GM12878 (cell line): ENCODE measurements around the gene CARD10. TPM values are rescaled to one million over a fixed set of nuclear protein-coding genes. Genes with fewer than 3 reads are reported as not detected.
A peak's percentile ranks its signal among the peaks of the same experiment; 100 is the strongest.

Experiments used
- ATAC-seq: fragments of 200-7000 bp; cut with Tn5 transposase; 3 replicates; pipeline ENCODE4 v1.9.1; 2020; ENCODE audit warnings: mild to moderate bottlenecking, moderate library complexity
- BruUV-seq: library from RNA; stranded (reverse); fragments of 400-500 nt; replicated peaks from 2 replicates; lab custom pipeline; 2021; lab: Mats Ljungman, UMichigan
- CTCF ChIA-PET: fragments of 300-600 bp; sonication (Branson Sonifier 250); formaldehyde crosslinking; extraction: SDS; loops from one replicate; lab custom pipeline; 2021; ENCODE audit warnings: inconsistent platforms; lab: Yijun Ruan, JAX
- POLR2A ChIA-PET: fragments of 350-600 bp; formaldehyde crosslinking; extraction: SDS; loops from one replicate; lab custom pipeline; 2021; ENCODE audit warnings: inconsistent platforms; lab: Charles Lee
- RAD21 ChIA-PET: fragments of 300-600 bp; sonication (Branson Sonifier 250); formaldehyde crosslinking; loops from one replicate; lab custom pipeline; 2023; ENCODE audit warnings: antibody characterized with exemption; ENCODE audit not compliant: unreplicated experiment; lab: Charles Lee
- SMC1A ChIA-PET: fragments of 300-600 bp; sonication (Branson Sonifier 250); formaldehyde crosslinking; loops from one replicate; lab custom pipeline; 2023; ENCODE audit not compliant: unreplicated experiment, uncharacterized antibody; lab: Charles Lee
- DNase-seq: peaks from one replicate; pipeline ENCODE4 v3.0.0-alpha.2; 2011; ENCODE audit warnings: low read depth, low spot score
- FAIRE-seq: peaks from 3 replicates; lab custom pipeline; 2011; peaks lifted over from hg19 to GRCh38; lab: Jason Lieb, UNC
- H2AFZ ChIP-seq: 2 replicates; pipeline ENCODE4 v1.6.0; 2011; ENCODE audit warnings: low read depth, low read length, control low read depth; ENCODE audit not compliant: control insufficient read depth
- H3K27ac ChIP-seq: 2 replicates; pipeline ENCODE4 v1.5.1; 2011; ENCODE audit warnings: control low read depth; ENCODE audit not compliant: control insufficient read depth, insufficient read depth
- H3K27me3 ChIP-seq, 2 experiments: replicated peaks in 1 of 2; 2 replicates each; pipeline versions ENCODE4 v1.6.0 to v1.6.1; 2011; ENCODE audit warnings: low read length in 1 of 2; ENCODE audit not compliant: control insufficient read depth in 2 of 2, insufficient read depth in 2 of 2
- H3K36me3 ChIP-seq, 2 experiments: 2 replicates each; pipeline ENCODE4 v1.5.1; 2011; ENCODE audit warnings: low read length in 1 of 2; ENCODE audit not compliant: control insufficient read depth in 2 of 2, insufficient read depth in 2 of 2
- H3K4me1 ChIP-seq: 2 replicates; pipeline ENCODE4 v1.6.1; 2011; ENCODE audit warnings: mild to moderate bottlenecking, low read length, moderate library complexity, mixed read lengths; ENCODE audit not compliant: control insufficient read depth, insufficient read depth
- H3K4me2 ChIP-seq: 2 replicates; pipeline ENCODE4 v1.6.0; 2011; ENCODE audit warnings: control low read depth; ENCODE audit not compliant: control insufficient read depth, insufficient read depth
- H3K4me3 ChIP-seq: fragments of 200-600 bp; sonication (generic); 2 replicates; pipeline ENCODE4 v1.5.1; 2016
- H3K79me2 ChIP-seq: 2 replicates; pipeline ENCODE4 v1.6.0; 2011; ENCODE audit warnings: low read length; ENCODE audit not compliant: control insufficient read depth, insufficient read depth
- H3K9ac ChIP-seq: 2 replicates; pipeline ENCODE4 v1.8.0; 2011; ENCODE audit warnings: low read length, control low read depth, mixed read lengths; ENCODE audit not compliant: control insufficient read depth, insufficient read depth
- H3K9me3 ChIP-seq: replicated peaks from 3 replicates; pipeline ENCODE4 v1.5.1; 2011; ENCODE audit warnings: mild to moderate bottlenecking, low read length; ENCODE audit not compliant: control insufficient read depth, insufficient read depth
- H4K20me1 ChIP-seq: 2 replicates; pipeline ENCODE4 v1.6.0; 2011; ENCODE audit not compliant: control insufficient read depth, insufficient read depth
- ASH2L ChIP-seq: fragments of 300-600, 200-600 bp; sonication (generic); IDR thresholded peaks from 2 replicates; pipeline ENCODE4 v1.6.1; 2017; ENCODE audit warnings: low read depth, mild to moderate bottlenecking, borderline replicate concordance
- BACH1 ChIP-seq: fragments of 450-650 bp; IDR thresholded peaks from 2 replicates; pipeline ENCODE4 v1.6.1; 2017; ENCODE audit warnings: mild to moderate bottlenecking, borderline replicate concordance
- BHLHE40 ChIP-seq, 2 experiments: fragments of 450-650 bp in 1 of 2; IDR thresholded peaks; 2 replicates each; pipeline ENCODE4 v1.6.1; 2011 to 2017; ENCODE audit warnings: low read depth in 2 of 2, borderline replicate concordance in 1 of 2, improper control_type of control experiment in 1 of 2, low read length in 1 of 2, mild to moderate bottlenecking in 1 of 2
- BMI1 ChIP-seq: fragments of 450-650 bp; IDR thresholded peaks from 2 replicates; pipeline ENCODE4 v1.6.1; 2016; ENCODE audit warnings: mild to moderate bottlenecking, moderate library complexity, borderline replicate concordance
- CBX3 ChIP-seq: fragments of 200-600 bp; sonication (generic); IDR thresholded peaks from 2 replicates; pipeline ENCODE4 v1.6.1; 2016; ENCODE audit warnings: low read depth, borderline replicate concordance
- CBX5 ChIP-seq: sonication (generic); IDR thresholded peaks from 2 replicates; pipeline ENCODE4 v1.6.1; 2016; ENCODE audit warnings: low read depth, moderate library complexity, mild to moderate bottlenecking, inconsistent platforms
- CHD1 ChIP-seq: IDR thresholded peaks from 2 replicates; pipeline ENCODE4 v1.6.1; 2012; ENCODE audit warnings: low read depth, low read length, improper control_type of control experiment
- DPF2 ChIP-seq: fragments of 450-650 bp; IDR thresholded peaks from 2 replicates; pipeline ENCODE4 v1.6.1; 2017; ENCODE audit warnings: mild to moderate bottlenecking
- EGR1 ChIP-seq, 2 experiments: IDR thresholded peaks; 1 replicate in 1 of 2; 2 replicates in 1 of 2; pipeline ENCODE4 v1.6.1; 2011 to 2012; ENCODE audit warnings: low read depth in 2 of 2, low read length in 2 of 2, borderline replicate concordance in 1 of 2, mild to moderate bottlenecking in 1 of 2, moderate library complexity in 1 of 2
- HDAC6 ChIP-seq: fragments of 200-600 bp; sonication (generic); IDR thresholded peaks from one replicate; pipeline ENCODE4 v1.8.0; 2017; ENCODE audit warnings: antibody characterized with exemption; ENCODE audit not compliant: unreplicated experiment
- IKZF1 ChIP-seq: fragments of 450-650 bp; conservative IDR thresholded peaks from 2 replicates; pipeline ENCODE4 v1.6.1; 2017; ENCODE audit warnings: antibody characterized with exemption, mild to moderate bottlenecking
- IKZF2 ChIP-seq, 2 experiments: fragments of 450-650 bp; IDR thresholded peaks; 2 replicates each; pipeline ENCODE4 v1.6.1; 2017; ENCODE audit warnings: mild to moderate bottlenecking in 2 of 2, moderate library complexity in 2 of 2
- JUNB ChIP-seq: IDR thresholded peaks from 2 replicates; pipeline ENCODE4 v1.6.1; 2016; ENCODE audit warnings: antibody characterized with exemption, mild to moderate bottlenecking
- JUND ChIP-seq: IDR thresholded peaks from 2 replicates; pipeline ENCODE4 v1.6.1; 2012; ENCODE audit warnings: low read depth, mild to moderate bottlenecking, low read length, improper control_type of control experiment, moderate library complexity
- MEF2B ChIP-seq: fragments of 450-650 bp; IDR thresholded peaks from 2 replicates; pipeline ENCODE4 v1.6.1; 2018; ENCODE audit warnings: mild to moderate bottlenecking, moderate library complexity; ENCODE audit not compliant: partially characterized antibody, poor library complexity, severe bottlenecking
- NFXL1 ChIP-seq: fragments of 450-650 bp; IDR thresholded peaks from 2 replicates; pipeline ENCODE4 v1.6.1; 2017; ENCODE audit warnings: antibody characterized with exemption, mild to moderate bottlenecking, borderline replicate concordance
- POU2F2 ChIP-seq: IDR thresholded peaks from 3 replicates; pipeline ENCODE4 v1.6.1; 2011; ENCODE audit warnings: low read depth, mild to moderate bottlenecking, low read length, borderline replicate concordance
- SIX5 ChIP-seq: IDR thresholded peaks from 2 replicates; pipeline ENCODE4 v1.6.1; 2011; ENCODE audit warnings: mild to moderate bottlenecking, low read depth, low read length, moderate library complexity; ENCODE audit not compliant: severe bottlenecking
- SP1 ChIP-seq: IDR thresholded peaks from one replicate; pipeline ENCODE4 v1.6.1; 2011; ENCODE audit warnings: low read depth, low read length
- SREBF1 ChIP-seq: IDR thresholded peaks from 2 replicates; pipeline ENCODE4 v1.6.1; 2012; ENCODE audit warnings: mild to moderate bottlenecking, low read length
- SREBF2 ChIP-seq: IDR thresholded peaks from 2 replicates; pipeline ENCODE4 v1.6.1; 2012; ENCODE audit warnings: mild to moderate bottlenecking, low read length
- STAT3 ChIP-seq: IDR thresholded peaks from 2 replicates; pipeline ENCODE4 v1.6.1; 2011; ENCODE audit warnings: low read depth, low read length, improper control_type of control experiment
- ZBED1 ChIP-seq: IDR thresholded peaks from 2 replicates; pipeline ENCODE4 v1.6.1; 2016; ENCODE audit warnings: borderline replicate concordance
- ZNF207 ChIP-seq: fragments of 450-650 bp; IDR thresholded peaks from 2 replicates; pipeline ENCODE4 v1.6.1; 2014; ENCODE audit warnings: antibody characterized with exemption, mild to moderate bottlenecking, borderline replicate concordance
- ZNF24 ChIP-seq: fragments of 450-650 bp; IDR thresholded peaks from 2 replicates; pipeline ENCODE4 v1.6.1; 2017; ENCODE audit warnings: antibody characterized with exemption, mild to moderate bottlenecking
- WGBS: methylation state at CpG from one replicate; pipeline ENCODE4 v1.1.6; 2016; ENCODE audit warnings: low lambda C conversion rate; ENCODE audit not compliant: insufficient replicate concordance, insufficient coverage; ENCODE audit errors: missing lambda C conversion rate; 5-methylcytosine and 5-hydroxymethylcytosine counted together
- in situ Hi-C: fragments of 300-500 bp; cut with MboI; formaldehyde crosslinking; loops from 9 replicates; pipeline ENCODE4 v1.14.3; 2018; ENCODE audit warnings: mixed read lengths
- intact Hi-C: fragments of 100-400 bp; cut with micrococcal nuclease; formaldehyde crosslinking; loops from one replicate; pipeline ENCODE4 v1.14.2; 2022; ENCODE audit not compliant: unreplicated experiment
- polyA plus RNA-seq, 11 experiments: library from polyadenylated mRNA; depleted of rRNA in 4 of 11; unstranded in 6 of 11; stranded (reverse) in 5 of 11; fragments of >200 nt; fragmentation: Nextera tagmentation in 4 of 11; fragmentation: Illumina TruSeq in 1 of 11; extraction: Ambion mirVana in 4 of 11; extraction: Trizol in 1 of 11; gene quantifications; 1 replicate in 1 of 11; 2 replicates in 10 of 11; pipeline versions ENCODE4 v1.2.1 to v1.2.3, GENCODE V29; 2011 to 2016; ENCODE audit warnings: inconsistent platforms in 2 of 11, missing spikeins in 2 of 11, low read depth in 1 of 11
- total RNA-seq, 4 experiments: library from RNA; depleted of rRNA in 3 of 4; stranded (reverse); fragments of >200 nt in 3 of 4; fragmentation: Illumina TruSeq in 1 of 4; extraction: Trizol in 1 of 4; gene quantifications; 2 replicates each; pipeline versions ENCODE4 v1.2.1 to v1.2.3, GENCODE V29; 2013 to 2021

CARD10 gene
- total and polyA plus RNA-seq, 10 of the 15 experiments (the other 5 are each of a cell fraction or from before 2014, with no cell fraction given): 0.08 to 0.10 (median 0.10) TPM; not detected in 7

DNA sequence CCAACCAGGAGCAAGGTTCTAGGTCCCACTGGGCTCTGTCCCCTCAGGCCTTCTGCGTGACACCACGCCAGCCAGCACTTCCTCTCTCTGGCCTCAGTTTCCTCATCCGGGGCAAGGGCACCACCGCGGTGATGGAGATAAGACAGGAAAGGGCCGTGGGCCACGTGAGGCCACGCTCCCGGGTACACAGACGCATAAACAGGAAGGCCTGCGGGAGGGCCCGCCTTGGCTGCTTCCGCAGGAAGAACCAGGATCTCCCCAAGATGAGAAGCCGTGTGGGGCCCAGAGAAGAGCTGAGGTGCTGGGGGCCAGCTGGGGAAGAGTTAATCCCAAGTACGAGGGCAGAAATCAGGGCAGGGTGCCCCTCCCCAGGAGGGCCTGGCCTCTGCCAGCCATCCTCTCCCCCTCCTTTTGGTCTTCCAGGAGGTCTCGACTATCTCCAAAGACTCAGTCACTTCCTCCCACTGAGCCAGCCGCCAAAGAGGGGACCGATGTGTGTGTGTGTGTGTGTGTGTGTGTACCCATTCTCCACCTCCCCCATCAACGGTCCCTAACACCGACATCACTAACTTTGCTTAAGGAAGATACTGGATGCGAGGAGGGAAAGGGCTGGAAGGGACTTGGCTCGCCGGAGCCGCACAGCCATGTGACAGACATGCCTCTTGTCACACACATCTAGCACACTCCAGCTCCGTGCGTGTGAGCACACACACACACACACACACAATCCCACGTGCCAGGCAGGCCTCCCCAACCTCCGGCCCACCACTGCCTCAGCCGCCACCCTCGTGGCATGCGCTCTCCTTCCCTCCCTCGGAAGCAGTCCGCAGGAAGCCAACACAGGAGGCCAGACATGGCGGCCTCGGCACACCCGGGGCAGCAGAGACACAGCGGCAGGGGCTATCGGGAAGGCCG lies 34.5 kb downstream of the CARD10 start (continued):
- TF ChIP-seq STAT3 (no peak), JUND (no peak), BHLHE40 (IDR thresholded peaks at IDR 0.05; ENCODE audit: borderline replicate concordance in 1 of 2, low read depth in 2 of 2, low read length in 1 of 2) (peak; percentile 97 to 98), CBX3 (no peak), JUNB (no peak), IKZF1 (peak; percentile 89), MEF2B (peak; percentile 33), BACH1 (peak; percentile 26; the same call in 1 of the 2 replicates), NFXL1 (no peak), ZBED1 (peak; percentile 46; the same call in 1 of the 2 replicates), EGR1 (IDR thresholded peaks at IDR 0.05; ENCODE audit: borderline replicate concordance in 1 of 2, low read depth in 2 of 2, low read length in 2 of 2) (no peak), SIX5 (no peak)

DNA sequence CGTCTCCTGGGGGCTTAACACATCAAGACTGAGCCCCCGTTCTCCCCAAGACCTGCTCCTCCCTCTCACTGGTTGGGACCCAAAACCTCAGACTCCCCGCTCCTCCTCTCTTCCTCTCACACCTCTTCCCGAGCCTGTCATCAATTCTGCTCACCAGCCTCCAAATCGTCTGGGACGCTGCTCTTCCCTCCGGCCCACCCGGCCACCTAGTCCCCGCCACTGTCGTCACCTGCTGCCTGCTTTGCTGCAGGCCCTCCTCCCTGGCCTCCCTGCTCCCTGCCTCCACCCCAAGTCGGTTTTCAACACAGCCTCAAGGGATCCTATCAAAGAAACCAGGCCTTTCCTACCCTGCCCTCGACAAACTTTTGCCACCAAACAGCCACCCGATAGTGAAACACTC lies 36.2 kb downstream of the CARD10 start:
- no TSS peak for BruUV-seq
- no peak overlapping the region for H2AFZ ChIP-seq
- no peak for ATAC-seq
- DNase-seq: no peak
- intact Hi-C loops: no loop called here
- CTCF ChIA-PET: interaction anchor here (0.6 to 1.7 kb wide), 4 partner anchors 10 to 125 kb away, joined by 3 to 5 read pairs (median 4); partner anchors contain the start of gene GGA1
- in situ Hi-C loops: no loop called here
- peaks cover 54% of the 10 kb centered on the region for H3K79me2 ChIP-seq
- 83% methylated on average over 12 of the region's 13 CpGs for WGBS
- H3K27ac ChIP-seq: peak overlapping the region; percentile 97
- no peaks in the 10 kb centered on the region for H3K27me3 ChIP-seq
- no peaks in the 10 kb centered on the region for H3K9me3 ChIP-seq
- RAD21 ChIA-PET: interaction anchor here (0.9 kb wide), 1 partner anchor 11 kb away, joined by 3 read pairs; no protein-coding TSS in a partner anchor
- peaks cover 25% of the 10 kb centered on the region for H3K4me1 ChIP-seq
- SMC1A ChIA-PET: interaction anchor here (1.1 to 2.7 kb wide), 2 partner anchors 10 to 59 kb away, joined by 3 to 8 read pairs; no protein-coding TSS in a partner anchor
- POLR2A ChIA-PET: interaction anchor here (0.6 kb wide), 1 partner anchor 1094 kb away, joined by 4 read pairs; no protein-coding TSS in a partner anchor
- peak overlapping the region; percentile 94 for H3K4me3 ChIP-seq
- H3K9ac ChIP-seq: peak overlapping the region; percentile 98; the same call in 1 of the 2 replicates
- FAIRE-seq: no peak
- H3K36me3 ChIP-seq: peaks cover 5 to 15% of the 10 kb centered on the region in 2 experiments; a peak in 3 of 4 replicates
- peak overlapping the region; percentile 100 for H3K4me2 ChIP-seq
- H4K20me1 ChIP-seq: no peaks in the 10 kb centered on the region; the same call in 1 of the 2 replicates
- no peak for TF ChIP-seq POU2F2
- TF ChIP-seq CHD1: no peak
- TF ChIP-seq HDAC6: no peak
- no peak for TF ChIP-seq DPF2
- TF ChIP-seq SREBF2: no peak
- no peak for TF ChIP-seq IKZF1
- TF ChIP-seq IKZF2 (IDR thresholded peaks at IDR 0.05): no peak
- no peak for TF ChIP-seq BMI1
- TF ChIP-seq CBX5: no peak
- no peak for TF ChIP-seq ASH2L
- no peak for TF ChIP-seq SREBF1
- TF ChIP-seq ZNF207: no peak
- TF ChIP-seq ZNF24: no peak
- TF ChIP-seq SP1: no peak
